Fibroblast of pulmonary artery (primary cell): ENCODE results near the gene NR3C2.

ENCODE experiments used
- DNase-seq: peaks from one replicate; pipeline ENCODE4 v3.0.0-alpha.2; 2010; ENCODE audit warnings: low read depth
- H3K4me3 ChIP-seq: replicated peaks from 2 replicates; pipeline ENCODE4 v1.5.1; 2011; ENCODE audit warnings: low read depth, mild to moderate bottlenecking, control low read depth, low read length, moderate library complexity
- TF ChIP-seq, protein P1 (sequence below): IDR thresholded peaks from 2 replicates; pipeline ENCODE4 v1.5.1; 2011; ENCODE audit warnings: mild to moderate bottlenecking, control low read depth, low read length, inconsistent platforms; ENCODE audit errors: missing control alignments

NR3C2 gene

GRCh38 chr4:148452970-148453369 lies 10.8 kb upstream of the NR3C2 start:
- H3K4me3 ChIP-seq = no peak overlapping the region
- DNase-seq = no peak
- TF ChIP-seq, protein P1, sequence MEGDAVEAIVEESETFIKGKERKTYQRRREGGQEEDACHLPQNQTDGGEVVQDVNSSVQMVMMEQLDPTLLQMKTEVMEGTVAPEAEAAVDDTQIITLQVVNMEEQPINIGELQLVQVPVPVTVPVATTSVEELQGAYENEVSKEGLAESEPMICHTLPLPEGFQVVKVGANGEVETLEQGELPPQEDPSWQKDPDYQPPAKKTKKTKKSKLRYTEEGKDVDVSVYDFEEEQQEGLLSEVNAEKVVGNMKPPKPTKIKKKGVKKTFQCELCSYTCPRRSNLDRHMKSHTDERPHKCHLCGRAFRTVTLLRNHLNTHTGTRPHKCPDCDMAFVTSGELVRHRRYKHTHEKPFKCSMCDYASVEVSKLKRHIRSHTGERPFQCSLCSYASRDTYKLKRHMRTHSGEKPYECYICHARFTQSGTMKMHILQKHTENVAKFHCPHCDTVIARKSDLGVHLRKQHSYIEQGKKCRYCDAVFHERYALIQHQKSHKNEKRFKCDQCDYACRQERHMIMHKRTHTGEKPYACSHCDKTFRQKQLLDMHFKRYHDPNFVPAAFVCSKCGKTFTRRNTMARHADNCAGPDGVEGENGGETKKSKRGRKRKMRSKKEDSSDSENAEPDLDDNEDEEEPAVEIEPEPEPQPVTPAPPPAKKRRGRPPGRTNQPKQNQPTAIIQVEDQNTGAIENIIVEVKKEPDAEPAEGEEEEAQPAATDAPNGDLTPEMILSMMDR = no peak

DNA sequence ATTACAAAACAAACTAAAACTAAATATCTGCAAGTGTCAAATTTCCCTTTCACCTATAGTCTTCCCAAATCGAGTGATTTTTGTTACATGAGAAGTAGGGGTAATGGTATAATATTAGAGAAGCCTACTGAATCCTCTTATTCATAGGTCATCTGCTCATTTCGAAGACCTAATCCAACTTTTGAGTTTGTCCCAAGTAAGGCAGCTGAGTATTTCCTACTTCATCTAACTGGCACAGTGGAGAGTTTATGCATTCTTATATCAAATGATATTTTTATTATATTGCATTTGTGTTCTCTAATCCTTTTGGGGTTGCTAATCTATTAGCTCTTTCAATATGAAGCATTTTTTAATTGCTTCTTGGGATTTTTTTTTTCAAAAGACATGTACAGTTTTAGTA lies 7.7 kb upstream of the NR3C2 start:
- TF ChIP-seq, protein P1 = no peak
- H3K4me3 ChIP-seq = no peak overlapping the region
- no peak for DNase-seq

- DNase-seq = no peak
- H3K4me3 ChIP-seq = no peak overlapping the region
- TF ChIP-seq, protein P1 = no peak
Observed at GRCh38 chr4:148448141-148448540, 5.9 kb upstream of the NR3C2 start.

DNA sequence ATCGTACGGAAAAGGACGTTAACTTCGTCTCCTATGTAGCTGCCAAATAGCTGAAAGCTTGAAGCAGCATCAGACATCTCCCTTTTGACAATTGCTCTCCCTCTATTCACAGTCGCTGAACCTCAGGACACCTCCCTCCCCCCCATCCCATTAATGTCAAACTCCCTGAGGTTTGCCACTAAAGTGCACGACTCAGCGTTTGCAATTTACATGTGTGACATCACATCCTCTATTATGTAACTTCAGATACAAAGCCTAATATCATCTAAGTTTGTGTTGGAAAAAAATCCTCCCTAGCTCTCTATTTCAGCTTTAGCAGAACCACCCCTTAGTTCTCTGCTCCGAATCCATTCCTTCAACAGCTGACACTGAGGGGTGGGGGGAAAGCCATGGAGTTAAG lies 5.5 kb upstream of the NR3C2 start:
- TF ChIP-seq, protein P1 = no peak
- DNase-seq = peak; percentile 21
- H3K4me3 ChIP-seq = no peak overlapping the region

DNA sequence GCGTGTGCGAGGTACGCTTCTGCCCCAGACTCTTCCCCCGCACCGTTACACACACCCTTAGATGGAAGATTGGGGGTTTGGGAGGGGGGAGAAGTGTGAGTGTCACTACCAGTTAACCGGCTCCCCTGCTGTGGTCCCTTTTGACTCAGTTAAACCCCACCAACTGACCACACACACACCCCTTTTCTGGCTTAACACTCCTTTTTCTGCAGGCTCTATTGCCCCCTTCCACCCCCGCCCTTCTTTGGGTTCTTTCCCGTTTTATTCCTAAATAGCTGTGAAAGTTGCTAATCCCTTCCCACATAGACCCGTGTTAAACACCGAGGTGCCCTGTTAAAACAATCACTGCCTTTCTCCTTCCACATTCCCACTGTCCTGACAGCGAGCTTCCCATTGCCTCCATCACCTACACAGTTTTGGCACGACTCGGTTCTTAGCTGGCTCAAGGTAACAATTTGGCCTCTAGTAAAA lies 3.7 kb upstream of the NR3C2 start:
- no peak for DNase-seq
- H3K4me3 ChIP-seq = peak overlapping the region; percentile 47
- TF ChIP-seq, protein P1 = no peak

DNA sequence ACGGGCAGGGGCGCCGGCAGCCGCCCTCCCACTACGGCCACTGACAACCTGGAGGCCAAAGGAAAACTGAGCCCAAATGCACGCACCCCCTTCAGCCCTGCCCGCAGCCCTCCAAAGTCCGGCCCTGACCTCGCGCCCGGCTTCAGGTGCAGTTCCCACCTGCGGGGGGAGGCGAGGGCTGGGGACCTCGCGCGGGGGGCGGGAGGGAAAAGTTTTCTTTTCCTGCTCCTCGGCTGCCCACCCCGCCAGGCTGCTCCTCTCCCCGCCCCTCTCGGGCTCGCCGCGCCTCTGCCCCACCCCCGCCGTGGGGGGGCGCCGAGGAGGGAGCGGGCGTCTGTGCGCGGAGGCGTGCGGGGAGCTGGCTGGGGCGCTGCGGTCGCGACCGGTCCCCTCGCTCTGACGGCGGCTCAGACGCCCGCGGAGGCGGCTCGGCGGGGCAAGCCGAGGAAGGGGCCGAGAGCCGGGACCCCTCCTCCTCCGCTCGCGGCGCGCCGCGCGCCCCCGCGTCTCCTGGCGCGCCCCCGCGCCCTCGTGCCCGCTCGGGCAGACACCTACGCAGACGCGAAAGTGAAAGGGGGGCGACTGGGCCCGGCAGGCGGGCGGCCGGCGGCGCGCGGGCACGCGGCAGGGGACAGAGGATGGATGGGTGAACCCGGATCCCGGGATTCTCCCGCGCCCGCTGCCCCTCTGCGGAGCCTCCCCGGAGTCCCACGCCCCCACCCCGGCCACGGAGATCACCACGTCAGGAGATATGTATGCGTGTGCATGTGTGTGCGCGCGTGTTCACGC lies 3.1 kb upstream of the NR3C2 start:
- DNase-seq = no peak
- TF ChIP-seq, protein P1 = no peak
- H3K4me3 ChIP-seq = peak overlapping the region; percentile 47
